Prostate gland (tissue), 2 donors: Measurements from ENCODE around the gene RCN2. TPM values are rescaled to one million over a fixed set of nuclear protein-coding genes. Genes with fewer than 3 reads are reported as not detected.

Source experiments
- DNase-seq: peaks from one replicate; pipeline ENCODE4 v3.0.0-alpha.2; 2019; ENCODE audit warnings: low spot score
- H3K27ac ChIP-seq, 2 donors: fragments of 200-600 bp; sonication (generic); 2 replicates each; pipeline ENCODE4 v1.5.1; 2017 to 2019
- H3K27me3 ChIP-seq: fragments of 200-600 bp; sonication (generic); replicated peaks from 2 replicates; pipeline ENCODE4 v1.5.1; 2019; ENCODE audit not compliant: insufficient read depth
- H3K36me3 ChIP-seq, 2 donors: fragments of 200-600 bp; sonication (generic); 1 replicate in 1 of 2; 2 replicates in 1 of 2; pipeline versions ENCODE4 v1.5.1 to v1.8.1; 2017 to 2019
- H3K4me1 ChIP-seq: fragments of 200-600 bp; sonication (generic); replicated peaks from 2 replicates; pipeline ENCODE4 v1.5.1; 2019
- H3K4me3 ChIP-seq, 2 donors: fragments of 200-600 bp; sonication (generic); 2 replicates each; pipeline ENCODE4 v1.5.1; 2017 to 2019
- H3K9me3 ChIP-seq: fragments of 200-600 bp; sonication (generic); 2 replicates; pipeline ENCODE4 v1.5.1; 2017
- CTCF ChIP-seq, 4 experiments: fragments of 200-600 bp in 2 of 4; fragments of 450-650 bp in 2 of 4; sonication (generic) in 2 of 4; IDR thresholded peaks; 1 replicate in 3 of 4; 2 replicates in 1 of 4; pipeline ENCODE4 v1.5.1; 2016 to 2019; ENCODE audit warnings: antibody characterized with exemption in 4 of 4, mild to moderate bottlenecking in 2 of 4, moderate library complexity in 2 of 4
- POLR2A ChIP-seq: fragments of 450-650 bp; IDR thresholded peaks from one replicate; pipeline ENCODE4 v1.6.1; 2016; ENCODE audit warnings: antibody characterized with exemption, mild to moderate bottlenecking
- POLR2AphosphoS5 ChIP-seq: sonication (generic); formaldehyde crosslinking; IDR thresholded peaks from one replicate; pipeline ENCODE4 v1.6.1; 2017; ENCODE audit warnings: antibody characterized with exemption
- WGBS: methylation state at CpG from one replicate; pipeline ENCODE4 v1.1.5; 2018; 5-methylcytosine and 5-hydroxymethylcytosine counted together
- intact Hi-C: fragments of 100-400 bp; cut with DNase I; formaldehyde crosslinking; loops from one replicate; pipeline ENCODE4 v1.14.2; 2022
- total RNA-seq, 2 donors: library from RNA; depleted of rRNA; stranded (reverse); fragments of >200 nt; gene quantifications; one replicate each; pipeline ENCODE4 v1.1.0, GENCODE V29; 2016

The RCN2 gene
- total RNA-seq, 2 donors from 2014 or later: 31.4 to 49.5 TPM

- H3K4me3 ChIP-seq: peak overlapping the region in 1 of 2 donors; percentile 5
- DNase-seq: no peak
- no peaks in the 10 kb centered on the region for H3K36me3 ChIP-seq
- no peaks in the 10 kb centered on the region for H3K27me3 ChIP-seq
- WGBS: 58% methylated on average over 9 of the region's 9 CpGs
- intact Hi-C loops: no loop called here
- H3K9me3 ChIP-seq: no peaks in the 10 kb centered on the region
- no peaks in the 10 kb centered on the region for H3K4me1 ChIP-seq
- TF ChIP-seq POLR2AphosphoS5: no peak
- H3K27ac ChIP-seq: no peak overlapping the region
Measured at GRCh38 chr15:76996076-76996525, 64.6 kb downstream of the RCN2 start.

DNA sequence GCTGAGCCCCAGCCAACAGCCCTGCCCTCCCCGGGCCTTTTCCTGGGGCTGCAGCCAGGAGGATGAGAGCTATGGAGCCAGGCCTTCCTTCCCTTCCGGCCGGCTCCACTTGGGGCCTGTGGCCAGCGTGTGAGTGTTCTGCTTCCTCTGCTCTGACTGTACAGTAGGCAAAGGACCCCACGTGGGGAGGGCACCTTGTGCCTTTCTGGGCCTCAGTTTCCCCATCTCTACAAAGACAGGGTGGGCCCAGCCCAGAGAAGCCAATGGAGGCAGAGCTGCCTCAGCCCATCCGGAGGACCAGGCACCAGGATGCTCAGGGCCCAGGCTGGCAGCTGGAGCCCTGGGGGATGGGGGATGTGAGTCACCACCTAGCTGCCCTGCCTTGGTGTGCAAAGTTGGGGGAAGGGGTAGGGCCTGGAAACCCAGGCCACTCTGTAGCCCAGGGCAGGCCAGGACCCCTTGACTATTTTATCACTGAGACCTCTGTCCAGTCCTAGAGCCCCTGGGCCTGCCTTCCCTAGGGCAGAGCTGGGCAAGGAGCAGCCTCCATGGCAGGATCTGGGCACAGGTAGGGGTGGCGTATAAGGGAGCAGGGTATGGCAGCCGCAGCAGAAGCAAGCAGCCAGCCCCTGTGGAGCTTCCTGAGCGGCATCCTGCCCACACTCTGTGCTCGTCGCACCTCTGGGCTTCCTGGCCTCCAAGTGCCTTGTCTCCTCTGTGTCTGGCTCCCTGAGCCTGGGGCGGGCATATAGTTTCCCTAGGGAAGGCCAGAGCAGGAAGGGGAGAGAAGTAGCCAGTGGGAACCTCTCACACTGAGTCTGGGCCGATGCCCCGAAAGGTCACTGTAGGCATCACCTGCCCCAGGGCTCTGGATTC lies 65.2 kb downstream of the RCN2 start:
- Histone ChIP-seq H3K27ac (no peak overlapping the region), H3K4me1 (no peaks in the 10 kb centered on the region), H3K4me3 (peak overlapping the region in 1 of 2 donors; percentile 5), H3K27me3 (no peaks in the 10 kb centered on the region), H3K36me3 (no peaks in the 10 kb centered on the region), H3K9me3 (no peaks in the 10 kb centered on the region)
- intact Hi-C loops: no loop called here
- no peak for TF ChIP-seq POLR2AphosphoS5
- 73% methylated on average over 12 of the region's 14 CpGs for WGBS
- no peak for DNase-seq

- H3K27me3 ChIP-seq: no peaks in the 10 kb centered on the region
- intact Hi-C loops: no loop called here
- H3K36me3 ChIP-seq: no peaks in the 10 kb centered on the region
- no peaks in the 10 kb centered on the region for H3K4me1 ChIP-seq
- no peaks in the 10 kb centered on the region for H3K9me3 ChIP-seq
- no peak overlapping the region for H3K27ac ChIP-seq
- TF ChIP-seq POLR2AphosphoS5 (no peak), POLR2A (no peak), CTCF (IDR thresholded peaks at IDR 0.05) (no peak)
- H3K4me3 ChIP-seq: no peak overlapping the region
- 82% methylated on average over 8 of the region's 8 CpGs for WGBS
- no peak for DNase-seq
Measured at GRCh38 chr15:76998663-76999285, 67.2 kb downstream of the RCN2 start.

GRCh38 chr15:76999996-77000395 lies 68.4 kb downstream of the RCN2 start:
- intact Hi-C loops: no loop called here
- no peaks in the 10 kb centered on the region for H3K27me3 ChIP-seq
- 100% methylated on average over 2 of the region's 2 CpGs for WGBS
- H3K27ac ChIP-seq: no peak overlapping the region
- H3K36me3 ChIP-seq: no peaks in the 10 kb centered on the region
- DNase-seq: no peak
- TF ChIP-seq POLR2A (no peak), POLR2AphosphoS5 (no peak), CTCF (IDR thresholded peaks at IDR 0.05) (no peak)
- H3K4me3 ChIP-seq: no peak overlapping the region
- H3K4me1 ChIP-seq: no peaks in the 10 kb centered on the region
- no peaks in the 10 kb centered on the region for H3K9me3 ChIP-seq

- intact Hi-C loops: no loop called here
- no peak overlapping the region for H3K4me3 ChIP-seq
- WGBS: 58% methylated on average over 4 of the region's 4 CpGs
- TF ChIP-seq POLR2A: no peak
- no peak for DNase-seq
- no peaks in the 10 kb centered on the region for H3K4me1 ChIP-seq
- H3K9me3 ChIP-seq: no peaks in the 10 kb centered on the region
- no peaks in the 10 kb centered on the region for H3K36me3 ChIP-seq
- no peaks in the 10 kb centered on the region for H3K27me3 ChIP-seq
- no peak overlapping the region for H3K27ac ChIP-seq
Measured at GRCh38 chr15:77001351-77001750, 69.8 kb downstream of the RCN2 start.

DNA sequence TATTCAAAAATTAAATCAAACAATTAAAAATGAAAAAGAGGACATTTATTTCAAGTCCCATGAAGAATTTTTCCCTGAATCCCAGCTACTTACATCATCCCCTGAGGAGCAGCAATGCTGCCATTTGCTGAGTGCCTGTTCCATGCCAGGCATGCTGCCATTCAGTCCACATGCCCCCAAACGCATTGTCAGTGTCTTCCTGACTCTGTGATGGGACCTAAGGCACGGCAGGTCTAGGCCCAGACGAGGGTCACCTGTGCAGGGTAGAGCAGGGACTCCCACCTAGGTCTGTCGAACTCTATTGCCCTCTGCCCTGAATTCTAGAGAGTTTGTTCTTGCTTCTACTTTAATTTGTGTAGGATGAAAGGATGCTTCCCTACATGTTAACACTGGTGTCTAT lies 70.4 kb downstream of the RCN2 start:
- Histone ChIP-seq H3K27me3 (no peaks in the 10 kb centered on the region), H3K27ac (no peak overlapping the region), H3K4me3 (no peak overlapping the region), H3K36me3 (no peaks in the 10 kb centered on the region), H3K9me3 (no peaks in the 10 kb centered on the region), H3K4me1 (no peaks in the 10 kb centered on the region)
- no peak for DNase-seq
- 79% methylated on average over 4 of the region's 4 CpGs for WGBS
- TF ChIP-seq POLR2AphosphoS5 (no peak), CTCF (IDR thresholded peaks at IDR 0.05) (no peak)
- intact Hi-C loops: no loop called here
